Hepatocyte (in vitro differentiated cells): Measurements from ENCODE around the gene CHRNB1. TPM values are rescaled to one million over a fixed set of nuclear protein-coding genes. Genes with fewer than 3 reads are reported as not detected.
"Not testable (repeated sequence)": the region's sequence is repeated elsewhere in the genome, so short reads cannot be mapped to it uniquely, and the experiment has no call there.

Source experiments
- DNase-seq: peaks from one replicate; pipeline ENCODE4 v3.0.0-alpha.2; 2016; ENCODE audit warnings: low spot score
- H2AFZ ChIP-seq: fragments of 200-600 bp; sonication (generic); 2 replicates; pipeline ENCODE4 v1.6.0; 2016; ENCODE audit warnings: antibody characterized with exemption, mild to moderate bottlenecking
- H3K27ac ChIP-seq: fragments of 200-600 bp; sonication (generic); 2 replicates; pipeline ENCODE4 v1.5.1; 2016; ENCODE audit warnings: mild to moderate bottlenecking
- H3K27me3 ChIP-seq: fragments of 200-600 bp; sonication (generic); 2 replicates; pipeline ENCODE4 v1.6.1; 2016
- H3K36me3 ChIP-seq: fragments of 200-600 bp; sonication (generic); replicated peaks from 2 replicates; pipeline ENCODE4 v1.5.1; 2016; ENCODE audit warnings: low read depth; ENCODE audit not compliant: insufficient read depth
- H3K4me1 ChIP-seq: fragments of 200-600 bp; sonication (generic); 2 replicates; pipeline ENCODE4 v1.5.1; 2016; ENCODE audit warnings: mild to moderate bottlenecking, moderate library complexity; ENCODE audit not compliant: insufficient read depth
- H3K4me2 ChIP-seq: fragments of 200-600 bp; sonication (generic); 2 replicates; pipeline ENCODE4 v1.6.0; 2016
- H3K4me3 ChIP-seq: fragments of 200-600 bp; sonication (generic); 2 replicates; pipeline ENCODE4 v1.5.1; 2016; ENCODE audit warnings: mild to moderate bottlenecking
- H3K79me2 ChIP-seq: fragments of 200-600 bp; sonication (generic); 2 replicates; pipeline ENCODE4 v1.6.0; 2017; ENCODE audit warnings: mild to moderate bottlenecking
- H3K9me2 ChIP-seq: fragments of 200-600 bp; sonication (generic); replicated peaks from 2 replicates; pipeline ENCODE4 v1.6.0; 2017; ENCODE audit warnings: mild to moderate bottlenecking; ENCODE audit not compliant: insufficient read depth
- H3K9me3 ChIP-seq: fragments of 200-600 bp; sonication (generic); 2 replicates; pipeline ENCODE4 v1.5.1; 2016; ENCODE audit warnings: low read depth, mild to moderate bottlenecking
- H4K20me1 ChIP-seq: fragments of 200-600 bp; sonication (generic); 2 replicates; pipeline ENCODE4 v1.6.0; 2016; ENCODE audit warnings: mild to moderate bottlenecking; ENCODE audit not compliant: insufficient read depth, poor library complexity, severe bottlenecking
- EZH2 ChIP-seq: fragments of 200-600 bp; sonication (generic); IDR thresholded peaks from 2 replicates; pipeline ENCODE4 v1.6.1; 2016; ENCODE audit warnings: antibody characterized with exemption, mild to moderate bottlenecking, borderline replicate concordance
- EZH2phosphoT487 ChIP-seq: fragments of 200-600 bp; sonication (generic); IDR thresholded peaks from one replicate; pipeline ENCODE4 v1.6.1; 2018; ENCODE audit warnings: antibody characterized with exemption, mild to moderate bottlenecking, low read depth, moderate library complexity; ENCODE audit not compliant: unreplicated experiment, severe bottlenecking
- WGBS: methylation state at CpG from one replicate; pipeline ENCODE4 v1.1.6; 2016; ENCODE audit warnings: low lambda C conversion rate; ENCODE audit errors: missing lambda C conversion rate; 5-methylcytosine and 5-hydroxymethylcytosine counted together
- polyA plus RNA-seq: library from polyadenylated mRNA; unstranded; fragments of >200 nt; fragmentation: Nextera tagmentation; extraction: Ambion mirVana; gene quantifications from 2 replicates; pipeline ENCODE4 v1.2.1, GENCODE V29; 2016
- total RNA-seq: library from RNA; depleted of rRNA; stranded (reverse); fragments of >200 nt; gene quantifications from 2 replicates; pipeline ENCODE4 v1.2.3, GENCODE V29; 2014
- TF ChIP-seq, protein P1 (sequence below): fragments of 200-600 bp; sonication (generic); IDR thresholded peaks from 2 replicates; pipeline ENCODE4 v1.5.1; 2016; ENCODE audit warnings: antibody characterized with exemption, mild to moderate bottlenecking; ENCODE audit not compliant: poor library complexity

Gene CHRNB1
- total and polyA plus RNA-seq, 2 experiments from 2014 or later, result 10.9 to 17.5 TPM

DNA sequence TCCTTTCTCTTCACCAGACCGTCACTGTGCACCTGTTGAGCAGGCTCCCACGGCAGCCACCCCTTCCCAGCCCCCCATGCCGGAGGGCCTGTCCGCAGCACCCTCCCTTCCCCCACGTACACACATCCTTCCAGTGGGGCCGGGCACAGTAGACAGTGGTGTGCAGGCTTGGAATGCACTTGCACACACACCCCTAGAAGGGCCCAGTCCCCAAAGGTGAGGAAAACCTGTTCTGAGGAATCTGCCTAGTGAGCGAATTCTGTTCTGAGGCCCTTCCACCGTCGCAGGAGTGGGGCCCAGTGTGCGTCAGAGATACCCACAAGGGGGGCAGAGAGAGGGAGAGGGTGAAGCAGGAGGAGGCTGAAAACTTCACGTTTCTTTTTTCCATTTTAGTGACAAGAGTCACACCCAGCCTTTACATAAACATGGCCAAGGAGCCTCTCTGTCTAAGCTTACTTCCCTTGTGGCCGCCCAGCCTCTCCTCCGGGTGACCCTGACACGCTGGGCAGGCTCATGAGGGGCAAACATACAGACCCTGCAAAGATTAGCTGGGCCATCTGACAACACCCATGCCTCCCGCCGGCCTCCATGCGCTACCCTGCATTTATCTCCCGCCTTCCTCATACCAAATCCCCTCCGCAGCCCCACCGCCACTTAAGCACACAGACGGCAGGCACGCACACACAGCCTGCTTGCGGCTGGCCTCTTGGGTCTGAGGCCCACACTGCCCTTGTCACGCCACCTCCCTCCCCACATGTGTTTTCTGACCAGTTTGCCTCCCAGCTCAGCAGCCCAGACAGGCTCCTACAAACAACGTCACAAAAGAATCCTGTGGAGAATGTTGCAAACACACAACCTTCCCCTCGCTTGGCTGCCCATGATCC, 32.8 kb downstream of the CHRNB1 start:
- Histone ChIP-seq H3K79me2 (peaks cover 86% of the 10 kb centered on the region), H3K4me2 (peak overlapping the region; percentile 94), H3K27me3 (no peaks in the 10 kb centered on the region), H4K20me1 (peaks cover 34% of the 10 kb centered on the region), H3K36me3 (no peaks in the 10 kb centered on the region), H3K9me2 (no peaks in the 10 kb centered on the region), H3K4me1 (peaks cover 51% of the 10 kb centered on the region), H3K9me3 (no peaks in the 10 kb centered on the region), H3K4me3 (peak overlapping the region; percentile 97), H3K27ac (peak overlapping the region; percentile 100), H2AFZ (no peak overlapping the region)
- TF ChIP-seq, protein P1, sequence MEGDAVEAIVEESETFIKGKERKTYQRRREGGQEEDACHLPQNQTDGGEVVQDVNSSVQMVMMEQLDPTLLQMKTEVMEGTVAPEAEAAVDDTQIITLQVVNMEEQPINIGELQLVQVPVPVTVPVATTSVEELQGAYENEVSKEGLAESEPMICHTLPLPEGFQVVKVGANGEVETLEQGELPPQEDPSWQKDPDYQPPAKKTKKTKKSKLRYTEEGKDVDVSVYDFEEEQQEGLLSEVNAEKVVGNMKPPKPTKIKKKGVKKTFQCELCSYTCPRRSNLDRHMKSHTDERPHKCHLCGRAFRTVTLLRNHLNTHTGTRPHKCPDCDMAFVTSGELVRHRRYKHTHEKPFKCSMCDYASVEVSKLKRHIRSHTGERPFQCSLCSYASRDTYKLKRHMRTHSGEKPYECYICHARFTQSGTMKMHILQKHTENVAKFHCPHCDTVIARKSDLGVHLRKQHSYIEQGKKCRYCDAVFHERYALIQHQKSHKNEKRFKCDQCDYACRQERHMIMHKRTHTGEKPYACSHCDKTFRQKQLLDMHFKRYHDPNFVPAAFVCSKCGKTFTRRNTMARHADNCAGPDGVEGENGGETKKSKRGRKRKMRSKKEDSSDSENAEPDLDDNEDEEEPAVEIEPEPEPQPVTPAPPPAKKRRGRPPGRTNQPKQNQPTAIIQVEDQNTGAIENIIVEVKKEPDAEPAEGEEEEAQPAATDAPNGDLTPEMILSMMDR, result no peak
- TF ChIP-seq EZH2 (no peak), EZH2phosphoT487 (no peak)
- peak; percentile 91 for DNase-seq
- WGBS, result 17% methylated on average over 25 of the region's 26 CpGs

DNA sequence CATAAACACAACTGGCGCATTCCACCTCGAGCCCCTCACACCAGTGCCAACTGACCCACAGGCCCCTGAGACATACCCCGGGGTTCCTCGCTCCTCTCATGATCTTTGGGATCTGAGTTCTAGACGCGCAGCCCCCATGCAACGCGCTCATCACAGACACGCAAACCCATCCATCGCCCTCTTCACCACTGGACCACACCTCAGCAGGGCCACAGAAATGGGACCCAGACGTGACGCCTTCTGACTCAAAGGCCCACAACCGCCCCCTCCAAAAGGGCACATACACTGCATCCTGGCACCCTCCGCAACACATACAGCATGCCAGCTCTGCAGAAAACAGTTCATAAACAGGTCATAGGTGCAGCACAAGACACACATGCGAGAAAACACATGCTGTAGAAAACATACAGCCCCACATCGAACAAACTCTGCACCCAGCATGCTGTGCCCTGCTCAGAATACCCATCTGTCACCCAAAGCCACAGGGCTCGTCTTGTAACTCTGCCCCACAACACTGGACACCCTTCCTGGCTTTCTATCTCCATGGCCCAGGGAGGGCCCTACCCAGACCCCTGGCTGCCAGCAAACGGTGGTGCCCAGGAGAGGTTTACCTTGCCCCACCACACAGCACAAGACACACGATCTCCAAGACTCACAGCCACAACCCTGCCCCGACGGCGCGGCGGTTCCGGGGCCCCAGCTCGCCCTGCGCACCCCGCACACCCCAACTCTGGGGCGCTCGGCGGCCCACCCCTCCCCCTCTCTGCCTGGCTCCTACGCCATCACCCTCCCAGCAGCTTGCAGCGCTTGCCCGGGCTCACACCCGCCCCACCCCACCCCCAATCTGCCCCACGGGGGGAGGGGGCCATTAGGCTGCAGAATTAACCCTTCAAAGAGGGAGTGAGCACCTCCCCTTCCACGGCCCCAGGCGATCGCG, 33.7 kb downstream of the CHRNB1 start:
- peaks cover 78% of the 10 kb centered on the region for H3K79me2 ChIP-seq
- H3K4me3 ChIP-seq, result peak overlapping the region; percentile 97
- H3K27me3 ChIP-seq, result no peaks in the 10 kb centered on the region
- no peaks in the 10 kb centered on the region for H3K36me3 ChIP-seq
- peaks cover 56% of the 10 kb centered on the region for H3K4me1 ChIP-seq
- peak overlapping the region; percentile 94 for H3K4me2 ChIP-seq
- WGBS, result 42% methylated on average over 21 of the region's 40 CpGs
- peak overlapping the region; percentile 41 for H2AFZ ChIP-seq
- no peaks in the 10 kb centered on the region for H3K9me3 ChIP-seq
- no peak for TF ChIP-seq EZH2
- H3K27ac ChIP-seq, result peak overlapping the region; percentile 100
- H4K20me1 ChIP-seq, result peaks cover 30% of the 10 kb centered on the region
- H3K9me2 ChIP-seq, result no peaks in the 10 kb centered on the region
- peak; percentile 85 for DNase-seq

DNA sequence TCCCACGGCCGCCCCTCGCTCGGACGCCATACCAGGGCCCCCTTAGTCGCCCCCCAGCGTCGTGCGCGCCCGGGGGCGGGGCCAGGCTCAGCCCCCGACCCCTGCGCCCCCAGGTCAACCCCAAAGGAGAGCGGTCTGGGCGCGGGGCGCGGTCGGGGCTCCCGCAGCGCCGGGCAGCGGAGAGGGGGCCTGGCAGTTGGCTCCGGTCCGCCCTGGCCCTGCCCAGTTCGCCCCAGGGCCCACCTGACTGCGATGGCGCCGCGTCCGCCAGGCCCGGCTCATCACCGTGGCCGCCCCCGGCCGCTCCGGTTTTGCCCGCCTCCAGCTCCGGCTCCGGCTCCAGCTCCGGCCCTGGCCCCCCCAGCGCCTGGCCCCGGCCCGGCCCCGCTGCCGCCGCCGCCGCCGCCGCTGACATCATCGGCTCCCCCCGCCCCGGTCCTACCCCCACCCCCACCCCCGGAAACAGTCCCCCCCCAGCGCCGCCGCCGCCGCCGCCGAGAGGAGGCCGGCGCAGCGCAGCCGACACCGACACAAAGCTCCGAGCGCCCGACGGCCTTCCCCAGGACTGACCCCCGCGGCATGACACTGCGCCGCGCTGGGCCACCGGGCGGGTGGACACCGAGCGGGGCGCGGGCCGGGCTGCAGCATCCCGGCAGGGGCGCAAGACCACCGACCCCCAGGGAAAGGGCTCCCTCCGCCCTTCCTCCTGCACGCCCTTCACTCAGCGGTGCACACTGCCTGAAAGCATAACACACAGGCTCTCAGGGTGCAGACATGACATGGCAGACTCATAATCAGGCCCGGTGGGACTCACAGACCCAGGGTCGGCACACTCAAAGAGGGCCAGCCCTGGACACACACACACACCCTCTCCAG, 34.6 kb downstream of the CHRNB1 start, which contains the start of gene ZBTB4:
TSS of gene ZBTB4 (minus strand) at position 419 of the 876 bp plus-strand sequence. CDS start 12,830 bp downstream, outside the sequence.
- peak; percentile 85 for DNase-seq
- Histone ChIP-seq H2AFZ (peak within 1 kb of the TSS; percentile 41), H3K27ac (peak within 1 kb of the TSS; percentile 100), H3K4me1 (peaks cover 55% of the 10 kb centered on the region), H3K9me3 (no peaks in the 10 kb centered on the region), H3K4me2 (peak within 1 kb of the TSS; percentile 94), H3K9me2 (no peaks in the 10 kb centered on the region), H3K36me3 (no peaks in the 10 kb centered on the region), H3K79me2 (peaks cover 69% of the 10 kb centered on the region), H4K20me1 (peaks cover 21% of the 10 kb centered on the region), H3K4me3 (peak within 1 kb of the TSS; percentile 97), H3K27me3 (no peaks in the 10 kb centered on the region)
- no peak for TF ChIP-seq EZH2
- no peak for TF ChIP-seq EZH2phosphoT487
- WGBS, result 0% methylated on average over 28 of the region's 92 CpGs

DNA sequence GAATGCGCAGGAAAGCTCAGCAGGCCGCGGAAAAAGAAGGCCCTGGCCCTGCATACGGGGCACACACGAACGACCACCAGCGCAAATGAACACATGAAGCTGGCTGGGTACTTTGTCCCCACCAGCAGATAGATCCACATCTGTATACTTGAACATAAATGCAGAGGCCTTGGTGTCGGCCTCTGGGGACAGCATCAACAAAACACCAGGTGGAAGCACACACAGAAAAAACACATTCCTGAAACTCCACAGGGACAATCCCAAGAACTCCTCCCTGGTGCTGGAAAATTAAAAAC, 35.2 kb downstream of the CHRNB1 start:
- Histone ChIP-seq H3K79me2 (peaks cover 65% of the 10 kb centered on the region), H3K9me2 (no peaks in the 10 kb centered on the region), H2AFZ (no peak overlapping the region), H3K27me3 (no peaks in the 10 kb centered on the region), H3K4me2 (peak overlapping the region; percentile 94), H3K36me3 (no peaks in the 10 kb centered on the region), H3K4me3 (peak overlapping the region; percentile 97), H4K20me1 (peaks cover 18% of the 10 kb centered on the region), H3K4me1 (peaks cover 51% of the 10 kb centered on the region), H3K9me3 (no peaks in the 10 kb centered on the region), H3K27ac (peak overlapping the region; percentile 100)
- TF ChIP-seq EZH2phosphoT487, result no peak
- no peak for TF ChIP-seq EZH2
- TF ChIP-seq, protein P1, result peak; percentile 6
- no peak for DNase-seq
- WGBS, result 8% methylated on average over 8 of the region's 8 CpGs

DNA sequence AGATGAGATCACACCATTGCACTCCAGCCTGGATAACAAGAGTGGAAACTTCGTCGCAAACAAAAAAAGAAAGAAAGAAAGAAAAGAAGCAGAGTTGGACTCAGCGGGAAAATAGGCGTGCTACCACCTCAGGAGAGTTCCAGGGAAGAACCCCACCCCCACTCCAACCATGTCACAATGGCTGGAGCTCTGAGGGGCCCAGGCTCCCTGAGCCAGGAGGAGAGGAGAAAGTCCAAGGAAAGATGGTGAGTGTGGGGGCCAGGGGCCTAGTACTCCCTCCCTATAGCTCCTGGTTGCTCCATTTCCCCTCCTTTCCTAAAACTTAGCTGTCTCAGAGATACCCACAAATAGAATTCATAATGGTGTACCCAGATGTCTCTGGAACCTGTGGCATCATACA, 36.4 kb downstream of the CHRNB1 start, which contains the start of gene SLC35G6:
TSS of gene SLC35G6 (plus strand) at position 172 of the 400 bp plus-strand sequence. CDS start at position 243, 71 bp downstream.
- Histone ChIP-seq H3K4me2 (peak within 1 kb of the TSS; percentile 94), H4K20me1 (peaks cover 19% of the 10 kb centered on the region), H3K4me1 (peaks cover 44% of the 10 kb centered on the region), H3K27ac (peak within 1 kb of the TSS; percentile 100), H3K79me2 (peaks cover 65% of the 10 kb centered on the region)
- not testable (repeated sequence) for H3K4me3 ChIP-seq, H3K36me3 ChIP-seq, H2AFZ ChIP-seq, H3K9me3 ChIP-seq, H3K27me3 ChIP-seq, H3K9me2 ChIP-seq
- WGBS, result 92% methylated on average over 4 of the region's 4 CpGs
- DNase-seq, result peak; percentile 53
